Inferior parietal cortex (tissue), 1 donor: ENCODE results near the gene FAM20B.
A peak's percentile ranks its signal among the peaks of the same experiment; 100 is the strongest.

Experiments used
- DNase-seq: peaks from one replicate; pipeline ENCODE4 v3.0.0-alpha.2; 2016; ENCODE audit errors: extremely low spot score

Gene FAM20B

DNA sequence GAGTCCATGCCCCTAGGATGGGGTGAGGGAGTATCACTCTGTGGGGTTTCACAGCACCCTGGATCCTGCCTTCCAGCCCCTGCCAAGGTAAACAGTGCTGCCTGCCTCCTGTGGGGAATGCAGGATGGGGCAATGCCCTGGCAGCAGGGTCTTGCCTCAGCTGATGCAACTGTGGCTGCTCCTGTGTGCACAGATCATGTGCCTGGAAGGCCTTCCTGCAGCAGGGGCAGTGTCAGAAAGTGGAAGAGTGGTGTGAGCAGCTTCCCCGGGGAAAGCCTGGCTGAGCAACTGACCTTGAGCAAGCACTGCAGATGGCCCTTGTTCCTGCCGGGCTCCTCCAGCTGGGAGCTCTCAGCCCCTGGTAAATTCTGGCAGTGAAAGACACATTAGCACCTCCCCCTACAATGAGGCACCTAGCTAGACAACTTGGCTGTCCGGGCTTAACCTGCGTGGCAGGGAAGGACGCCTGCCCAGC is 66.0 kb downstream of the FAM20B start:
- DNase-seq: no peak

DNA sequence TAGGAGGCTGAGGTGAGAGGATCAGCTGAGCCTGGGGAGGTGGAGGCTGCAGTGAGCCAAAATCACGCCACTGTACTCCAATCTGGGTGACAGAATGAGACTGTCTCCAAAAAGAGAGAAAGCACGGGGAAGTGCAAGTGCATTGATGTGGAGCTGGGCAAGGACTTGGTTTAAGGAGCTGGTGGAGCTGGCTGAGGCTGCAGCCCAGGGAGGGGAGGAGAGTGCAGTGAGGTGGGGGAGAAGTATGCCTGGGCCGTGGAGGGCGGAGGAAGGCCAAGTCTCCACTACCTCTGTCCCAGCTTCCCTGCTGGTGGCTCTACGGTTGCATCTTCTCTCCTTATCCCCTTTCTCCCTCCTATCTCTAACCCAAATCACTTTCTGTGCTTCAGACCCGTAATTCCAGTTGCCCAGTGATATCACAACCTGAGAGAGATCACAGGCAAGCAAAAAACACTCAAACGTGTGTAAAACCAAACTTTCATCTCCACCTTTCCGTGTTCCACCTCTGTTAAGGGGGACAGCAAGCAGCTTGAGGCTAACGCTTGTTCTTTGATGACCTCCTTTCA is 67.3 kb downstream of the FAM20B start:
- no peak for DNase-seq

DNA sequence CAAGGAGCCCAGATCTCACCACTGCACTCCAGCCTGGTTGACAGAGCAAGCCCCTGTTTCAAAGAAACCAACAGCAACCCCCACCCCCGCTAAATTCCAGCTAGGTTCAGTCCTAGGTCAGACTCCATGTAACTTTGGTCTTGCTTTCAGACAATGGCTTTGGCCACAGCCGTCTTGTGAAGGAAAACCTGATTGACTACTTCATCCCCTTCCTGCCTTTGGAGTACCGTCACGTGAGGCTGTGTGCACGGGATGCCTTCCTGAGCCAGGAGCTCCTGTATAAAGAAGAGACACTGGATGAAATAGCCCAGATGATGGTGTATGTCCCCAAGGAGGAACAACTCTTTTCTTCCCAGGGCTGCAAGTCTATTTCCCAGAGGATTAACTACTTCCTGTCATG is 69.1 kb downstream of the FAM20B start:
- no peak for DNase-seq

DNA sequence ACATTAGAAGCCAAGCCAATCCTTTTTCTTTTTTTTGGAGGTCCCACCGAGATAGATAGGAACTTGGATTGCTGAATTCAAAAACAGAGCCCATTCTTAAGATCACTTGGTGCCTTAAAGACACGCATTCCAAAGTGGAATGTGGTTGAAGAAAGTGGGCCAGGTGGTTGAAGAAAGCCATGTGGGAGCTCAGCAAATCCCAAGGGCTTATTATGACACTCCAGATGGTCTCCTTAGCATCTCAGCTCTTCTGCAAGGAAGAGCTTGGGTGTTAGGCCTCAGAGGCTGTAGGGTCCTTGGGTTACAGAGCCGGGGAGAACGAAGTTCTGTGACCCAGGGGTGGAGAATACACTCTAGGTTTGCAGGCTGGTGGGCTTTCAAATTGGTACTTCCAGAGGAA is 69.7 kb downstream of the FAM20B start:
- no peak for DNase-seq

DNA sequence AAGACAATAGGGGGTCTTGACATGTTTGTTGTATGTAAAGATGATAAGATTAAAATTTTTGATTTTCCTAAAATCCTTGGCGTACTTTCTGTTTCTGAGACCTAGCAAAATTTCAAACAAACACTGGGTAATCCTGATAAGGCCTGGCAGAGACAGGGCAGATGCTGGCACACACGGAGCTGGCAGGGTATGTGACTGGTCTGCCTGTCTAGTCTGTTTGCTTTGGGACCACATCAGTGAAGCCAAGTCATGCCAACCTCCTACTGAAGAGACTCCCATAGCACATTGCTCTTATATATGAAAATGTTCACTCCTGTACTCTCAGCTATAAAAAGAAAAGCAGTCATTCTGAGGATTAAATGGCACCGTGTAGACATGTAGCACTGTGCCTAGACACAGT is 70.2 kb downstream of the FAM20B start:
- no peak for DNase-seq

DNA sequence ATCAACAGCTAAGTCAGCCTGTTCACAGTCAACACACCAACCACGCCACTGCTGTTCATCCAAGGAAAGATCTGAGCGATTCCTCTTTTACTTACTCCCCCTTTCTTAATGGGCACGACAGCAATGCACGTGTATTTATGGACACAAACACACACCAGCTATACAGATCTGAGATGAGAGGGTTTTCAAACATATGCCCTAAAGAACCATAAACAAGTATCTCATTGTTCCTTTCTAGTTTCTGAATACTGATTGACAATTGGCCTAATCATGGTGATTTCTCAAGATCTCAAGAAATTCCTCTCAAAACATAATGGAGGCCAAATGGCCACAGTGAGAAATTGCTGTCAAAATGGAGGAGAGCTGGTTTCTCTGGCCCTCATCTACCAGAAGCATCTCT is 74.2 kb downstream of the FAM20B start:
- no peak for DNase-seq

DNA sequence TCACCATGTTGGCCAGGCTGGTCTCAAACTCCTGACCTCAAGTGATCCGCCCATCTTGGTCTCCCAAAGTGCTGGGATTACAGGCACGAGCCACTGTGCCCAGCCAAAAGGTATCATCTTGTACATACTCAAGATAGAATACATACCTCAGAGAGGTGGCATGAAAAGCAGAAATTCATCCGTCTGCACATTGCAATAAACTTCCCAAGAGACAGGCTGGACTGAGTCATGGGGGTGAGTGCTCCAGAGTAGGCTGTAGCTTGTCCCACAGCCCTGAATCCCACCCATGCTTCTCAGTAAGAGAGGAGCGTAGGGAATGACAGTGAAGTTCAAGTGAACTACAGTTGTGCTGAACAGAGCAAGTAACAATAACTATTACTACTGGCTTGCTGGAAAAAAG is 75.9 kb downstream of the FAM20B start:
- DNase-seq: no peak

DNA sequence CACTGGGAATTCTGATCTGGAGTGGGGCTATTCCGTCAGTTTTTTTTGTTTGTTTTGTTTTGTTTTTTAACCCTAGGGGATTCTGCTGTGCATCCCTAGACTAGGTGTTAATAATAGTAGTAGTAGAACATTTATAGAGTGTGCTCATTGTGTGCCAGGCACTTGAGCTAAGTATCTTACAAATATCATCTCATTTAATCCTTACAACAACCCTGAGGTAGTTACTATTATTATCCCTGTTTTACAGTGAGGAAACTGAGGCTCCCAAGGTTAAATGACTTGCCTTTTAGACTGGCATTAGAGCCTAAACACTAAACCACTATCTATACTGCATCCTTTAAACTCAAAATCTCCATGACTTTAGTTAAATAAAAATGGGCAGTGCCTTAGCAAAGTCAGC is 78.3 kb downstream of the FAM20B start:
- no peak for DNase-seq

DNA sequence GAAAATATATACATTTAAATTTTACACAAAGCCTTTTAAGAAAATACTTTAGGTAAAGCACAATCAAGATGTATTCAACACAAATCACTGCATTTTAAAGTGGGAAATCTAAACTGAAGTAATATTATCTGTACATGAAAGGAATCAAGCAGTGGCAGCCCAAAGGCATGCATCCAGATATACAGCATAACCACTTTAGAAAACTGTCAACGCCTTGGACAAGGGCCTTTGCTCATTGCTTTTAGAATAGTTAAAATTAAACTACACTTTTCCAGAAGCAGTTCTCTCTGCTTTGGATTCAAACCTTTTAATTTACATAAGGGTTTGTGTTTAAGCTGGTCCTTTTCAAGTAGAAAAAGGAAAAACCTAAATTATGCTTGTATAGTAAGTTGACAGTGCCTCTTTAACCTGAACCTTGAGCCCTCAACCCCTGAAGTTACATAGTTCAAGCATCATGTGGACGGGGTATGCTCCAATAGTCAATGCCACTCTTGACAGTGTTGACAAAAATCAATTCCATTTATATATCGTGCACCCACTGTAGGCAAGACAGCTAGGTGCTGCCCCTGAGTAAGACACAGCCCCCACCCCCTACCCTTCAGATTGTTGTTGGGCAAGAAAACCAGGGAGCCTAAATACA is 79.0 kb downstream of the FAM20B start:
- DNase-seq: no peak

DNA sequence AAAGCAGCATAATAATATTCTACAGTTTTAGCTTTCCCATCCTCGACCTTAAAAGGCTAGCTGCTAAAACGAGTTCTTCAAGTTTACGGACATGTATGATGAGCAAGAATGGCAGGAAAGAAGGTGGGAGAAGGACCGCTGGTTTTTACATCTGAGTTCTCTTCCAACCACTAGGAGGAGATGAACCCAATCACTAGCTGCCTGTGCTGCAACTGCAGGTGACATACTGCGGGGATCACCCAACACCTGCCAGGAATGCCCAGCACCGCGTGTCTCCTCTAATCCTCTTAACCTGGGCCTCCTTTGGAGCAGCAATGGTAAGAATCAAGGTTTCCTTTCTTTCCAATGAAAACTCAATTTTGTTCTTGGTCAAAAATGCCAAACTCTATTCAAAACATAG is 79.7 kb downstream of the FAM20B start:
- no peak for DNase-seq

DNA sequence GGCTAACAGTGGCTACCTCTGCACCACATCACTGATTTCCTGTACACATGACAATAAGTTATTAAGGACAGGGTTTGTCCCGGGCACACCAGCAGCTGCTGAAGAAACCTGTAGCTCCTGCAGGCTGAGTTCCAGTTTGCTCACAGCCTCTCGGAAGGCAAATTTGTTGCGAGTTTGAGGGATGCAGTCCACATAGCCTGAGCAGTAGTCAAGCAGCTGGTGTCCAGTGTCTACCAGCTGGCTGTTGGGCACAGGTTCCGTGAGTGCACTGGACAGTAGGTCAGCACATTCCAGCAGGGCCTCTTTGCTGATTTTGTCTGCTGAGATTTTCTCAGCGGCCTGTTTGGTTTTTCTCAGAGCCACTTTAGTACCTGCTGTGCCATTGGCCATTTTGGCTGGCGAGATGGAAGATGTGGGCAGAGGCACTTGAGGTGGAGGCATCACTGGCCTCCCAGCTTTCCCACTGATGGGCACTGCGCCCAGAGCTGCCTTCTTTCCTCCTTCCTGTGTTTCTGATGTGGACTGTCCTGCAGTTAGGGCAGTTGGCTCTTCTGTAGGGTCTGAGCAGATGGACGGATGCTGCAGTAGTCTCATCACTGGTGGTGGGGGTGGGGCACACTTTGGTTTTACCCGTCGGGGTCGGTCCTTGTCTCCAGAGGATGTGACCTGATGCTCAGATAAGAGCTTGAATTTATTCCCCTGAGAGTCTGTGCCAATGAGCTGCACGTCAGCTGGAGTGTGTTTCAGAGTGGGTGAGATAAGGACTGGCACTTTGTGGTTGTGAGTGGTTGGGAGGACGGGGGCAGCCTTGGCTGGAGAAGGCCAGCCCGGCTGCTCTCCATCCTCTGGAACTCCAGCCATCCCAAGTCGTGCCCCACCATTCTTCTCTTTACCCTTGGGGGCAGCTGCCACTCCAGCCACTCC is 82.3 kb downstream of the FAM20B start:
- no peak for DNase-seq

DNA sequence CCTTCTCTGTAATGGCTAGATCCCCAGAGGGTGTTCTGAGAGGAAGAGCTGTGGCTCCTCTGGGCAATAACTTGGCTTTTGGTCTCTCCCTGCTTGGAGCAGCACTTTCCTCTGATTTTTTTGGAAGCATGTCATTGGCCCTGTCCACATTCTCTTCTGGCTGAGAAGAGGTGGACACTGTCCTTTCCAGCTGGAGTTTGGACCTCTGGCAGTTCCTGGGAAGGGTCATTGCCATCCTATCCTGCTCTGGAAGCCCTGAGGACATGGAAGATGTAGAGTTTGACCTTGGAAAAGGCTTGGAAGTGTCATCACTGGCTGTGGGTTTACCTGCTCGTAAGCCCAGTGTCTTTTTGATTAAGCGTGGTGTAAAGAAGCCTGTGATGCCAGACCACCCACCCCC is 83.0 kb downstream of the FAM20B start:
- no peak for DNase-seq

DNA sequence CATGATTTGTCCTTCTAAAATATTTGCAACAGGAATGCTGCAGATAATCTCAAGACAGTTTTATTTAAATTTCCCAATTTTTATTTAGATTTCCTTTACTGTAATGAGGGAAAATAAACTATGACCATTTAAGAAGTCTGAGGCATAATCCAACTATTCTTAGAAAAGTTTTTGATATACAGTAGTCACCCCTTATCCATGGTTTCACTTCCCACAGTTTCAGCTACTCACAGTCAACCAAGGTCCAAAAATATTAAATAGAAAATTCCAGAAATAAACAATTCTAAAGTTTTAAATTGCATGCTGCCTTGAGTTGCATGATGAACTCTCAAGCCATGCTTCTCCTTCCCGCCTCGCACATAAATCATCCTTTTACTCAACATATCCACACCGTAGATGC is 89.5 kb downstream of the FAM20B start:
- DNase-seq: no peak

DNA sequence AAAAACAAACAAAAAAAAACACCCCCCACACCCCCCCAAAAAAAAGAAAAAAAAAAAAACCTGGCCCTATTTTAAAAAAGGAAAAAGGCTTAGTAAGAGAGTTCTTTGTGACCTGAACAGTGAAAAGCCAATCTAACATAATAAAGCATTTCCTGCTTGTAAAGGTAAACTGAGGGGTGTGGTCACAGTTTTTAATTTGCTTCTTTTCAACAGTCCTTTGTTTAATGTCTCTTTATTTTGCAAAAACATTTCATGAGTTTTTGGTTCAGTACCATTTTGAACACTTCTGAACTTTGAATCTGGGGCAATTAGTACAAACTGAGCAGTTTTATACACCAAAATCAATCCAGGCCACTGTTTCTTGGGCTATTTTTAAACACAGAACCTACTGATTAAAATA is 93.8 kb downstream of the FAM20B start:
- DNase-seq: no peak

DNA sequence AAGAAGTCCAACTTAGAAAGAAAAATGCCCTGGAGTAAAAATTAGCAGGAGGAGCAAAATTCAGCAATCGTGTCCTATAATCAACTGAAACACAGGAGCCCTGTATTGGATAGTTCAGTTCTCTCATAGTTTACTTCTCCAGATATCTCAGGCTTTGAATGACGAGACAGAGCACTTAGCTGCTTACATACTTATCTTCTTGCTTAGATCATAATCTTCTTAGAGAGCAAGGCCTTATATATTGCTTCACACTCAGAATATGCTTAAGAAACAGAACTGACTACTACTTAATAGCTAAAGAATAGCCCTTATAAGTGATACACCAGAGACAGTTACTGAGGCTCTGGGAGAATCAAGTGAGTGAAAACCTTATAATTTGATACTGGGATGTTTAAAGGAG is 95.0 kb downstream of the FAM20B start:
- DNase-seq: no peak

DNA sequence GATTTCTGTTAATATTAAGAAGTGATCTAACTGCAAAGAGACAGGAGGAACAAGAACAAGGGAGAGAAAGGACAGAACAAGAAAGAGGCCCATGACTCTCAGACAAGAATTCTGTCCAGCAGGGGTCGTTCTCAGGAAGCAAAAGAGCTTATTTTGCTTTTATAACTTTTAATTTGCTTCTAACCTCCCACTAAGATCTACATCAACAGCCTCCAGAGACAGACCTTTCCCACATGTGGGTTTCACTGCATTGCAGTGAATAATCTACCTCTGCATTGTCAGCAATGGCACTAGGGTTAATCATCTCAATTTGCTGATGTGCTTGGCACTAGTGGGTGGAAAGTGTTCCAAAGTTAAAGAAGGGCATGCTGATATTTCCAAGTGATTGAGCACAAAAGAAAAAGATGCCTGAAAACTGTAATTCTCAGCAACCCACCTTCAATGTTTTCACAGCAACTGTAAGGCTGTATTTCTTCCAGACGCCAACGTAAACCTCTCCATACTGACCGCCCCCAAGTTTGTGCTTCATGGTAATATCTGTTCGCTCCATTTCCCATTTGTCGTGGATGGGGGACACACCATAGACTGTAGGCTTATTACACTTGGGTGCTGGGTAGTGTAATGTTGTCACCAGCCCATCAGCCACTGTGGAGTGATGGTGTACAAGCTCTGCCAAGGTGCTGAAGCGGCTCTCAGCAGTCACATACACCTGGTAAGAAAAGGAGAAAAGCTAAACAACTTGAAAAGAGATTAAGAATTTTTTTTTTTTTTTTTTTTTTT is 95.7 kb downstream of the FAM20B start:
- DNase-seq: peak; percentile 75

DNA sequence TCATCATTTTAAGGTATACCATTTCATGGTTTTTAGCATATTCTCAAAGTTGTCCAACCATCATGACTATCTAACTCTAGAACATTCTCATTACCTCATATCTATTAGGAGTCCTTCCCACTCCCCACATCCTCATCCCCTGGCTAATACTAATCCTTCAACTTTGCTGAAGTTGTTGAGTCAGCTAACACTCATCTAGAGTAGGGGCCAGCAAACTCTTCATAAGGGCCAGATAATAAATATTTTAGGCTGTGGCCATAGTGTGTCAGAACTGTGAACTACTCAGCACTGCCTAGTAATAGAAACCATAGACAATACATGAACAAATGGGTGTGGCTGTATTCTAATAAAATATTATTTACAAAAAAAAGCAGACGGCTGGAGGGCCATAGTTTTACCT is 99.2 kb downstream of the FAM20B start:
- DNase-seq: no peak
